ENCODE results near the gene STXBP6. TPM values are rescaled to one million over a fixed set of nuclear protein-coding genes. Genes with fewer than 3 reads are reported as not detected.

The STXBP6 gene
- total RNA-seq, 2 experiments from 2014 or later, result not detected

- no peaks in the 10 kb centered on the region for H3K9me3 Mint-ChIP-seq (ENCODE audit: low read depth)
- H3K27ac Mint-ChIP-seq, result no peak overlapping the region
- DNase-seq (no peak), ATAC-seq (no peak)
- no peaks in the 10 kb centered on the region for H3K36me3 Mint-ChIP-seq (ENCODE audit: low read depth)
- no peak overlapping the region for H3K4me3 Mint-ChIP-seq
- peaks cover 43% of the 10 kb centered on the region for H3K27me3 Mint-ChIP-seq
- POLR2A ChIA-PET, result no interaction called here
- intact Hi-C loops (cut with DNase I, micrococcal nuclease), result no loop called here
- peaks cover 7% of the 10 kb centered on the region for H3K4me1 Mint-ChIP-seq
- CTCF ChIA-PET, result no interaction called here
Observed at GRCh38 chr14:25049093-25049567, 817 bp downstream of the STXBP6 start.

- CTCF ChIA-PET, result no interaction called here
- Mint-ChIP-seq H3K36me3 (ENCODE audit: low read depth) (no peaks in the 10 kb centered on the region), H3K27me3 (peaks cover 44% of the 10 kb centered on the region), H3K9me3 (ENCODE audit: low read depth) (no peaks in the 10 kb centered on the region), H3K27ac (no peak overlapping the region), H3K4me1 (peaks cover 7% of the 10 kb centered on the region), H3K4me3 (no peak overlapping the region)
- no peak for DNase-seq
- no peak for ATAC-seq
- POLR2A ChIA-PET, result no interaction called here
- intact Hi-C loops (cut with DNase I, micrococcal nuclease), result no loop called here
Observed at GRCh38 chr14:25048170-25049016, 1.6 kb downstream of the STXBP6 start.

GRCh38 chr14:25046301-25046943 lies 3.5 kb downstream of the STXBP6 start:
- H3K4me1 Mint-ChIP-seq, result peaks cover 7% of the 10 kb centered on the region
- POLR2A ChIA-PET, result no interaction called here
- ATAC-seq (no peak), DNase-seq (no peak)
- H3K36me3 Mint-ChIP-seq (ENCODE audit: low read depth), result no peaks in the 10 kb centered on the region
- peaks cover 35% of the 10 kb centered on the region for H3K27me3 Mint-ChIP-seq
- intact Hi-C loops (cut with DNase I, micrococcal nuclease), result no loop called here
- no peak overlapping the region for H3K4me3 Mint-ChIP-seq
- H3K27ac Mint-ChIP-seq, result no peak overlapping the region
- no peaks in the 10 kb centered on the region for H3K9me3 Mint-ChIP-seq (ENCODE audit: low read depth)
- CTCF ChIA-PET, result interaction anchor here (0.6 kb wide), 1 partner anchor 470 kb away, joined by 3 read pairs; the partner anchor contains the start of gene CTSG

- peaks cover 25% of the 10 kb centered on the region for H3K27me3 Mint-ChIP-seq
- no peak overlapping the region for H3K27ac Mint-ChIP-seq
- CTCF ChIA-PET, result no interaction called here
- intact Hi-C loops (cut with DNase I, micrococcal nuclease), result no loop called here
- ATAC-seq (no peak), DNase-seq (no peak)
- no peaks in the 10 kb centered on the region for H3K9me3 Mint-ChIP-seq (ENCODE audit: low read depth)
- POLR2A ChIA-PET, result no interaction called here
- H3K4me3 Mint-ChIP-seq, result no peak overlapping the region
- H3K36me3 Mint-ChIP-seq (ENCODE audit: low read depth), result no peaks in the 10 kb centered on the region
- peaks cover 3% of the 10 kb centered on the region for H3K4me1 Mint-ChIP-seq
Observed at GRCh38 chr14:25044106-25044698, 5.7 kb downstream of the STXBP6 start.

GRCh38 chr14:25042362-25043299 lies 7.3 kb downstream of the STXBP6 start:
- ChIA-PET POLR2A (no interaction called here), CTCF (no interaction called here)
- no peaks in the 10 kb centered on the region for H3K4me1 Mint-ChIP-seq
- no peaks in the 10 kb centered on the region for H3K9me3 Mint-ChIP-seq (ENCODE audit: low read depth)
- intact Hi-C loops (cut with DNase I, micrococcal nuclease), result no loop called here
- ATAC-seq, result no peak
- H3K4me3 Mint-ChIP-seq, result no peak overlapping the region
- no peak overlapping the region for H3K27ac Mint-ChIP-seq
- H3K36me3 Mint-ChIP-seq (ENCODE audit: low read depth), result no peaks in the 10 kb centered on the region
- DNase-seq, result no peak
- peaks cover 13% of the 10 kb centered on the region for H3K27me3 Mint-ChIP-seq

- no peak overlapping the region for H3K4me3 Mint-ChIP-seq
- ATAC-seq, result no peak
- H3K9me3 Mint-ChIP-seq (ENCODE audit: low read depth), result no peaks in the 10 kb centered on the region
- CTCF ChIA-PET, result no interaction called here
- peaks cover 12% of the 10 kb centered on the region for H3K27me3 Mint-ChIP-seq
- no peaks in the 10 kb centered on the region for H3K36me3 Mint-ChIP-seq (ENCODE audit: low read depth)
- no peaks in the 10 kb centered on the region for H3K4me1 Mint-ChIP-seq
- POLR2A ChIA-PET, result no interaction called here
- no peak for DNase-seq
- no peak overlapping the region for H3K27ac Mint-ChIP-seq
- intact Hi-C loops (cut with DNase I, micrococcal nuclease), result no loop called here
Observed at GRCh38 chr14:25041898-25042297, 8.0 kb downstream of the STXBP6 start.

GRCh38 chr14:25041484-25041883 lies 8.5 kb downstream of the STXBP6 start:
- Mint-ChIP-seq H3K9me3 (ENCODE audit: low read depth) (no peaks in the 10 kb centered on the region), H3K4me3 (no peak overlapping the region), H3K36me3 (ENCODE audit: low read depth) (no peaks in the 10 kb centered on the region), H3K27me3 (peaks cover 12% of the 10 kb centered on the region), H3K27ac (no peak overlapping the region), H3K4me1 (no peaks in the 10 kb centered on the region)
- no peak for ATAC-seq
- DNase-seq, result no peak
- ChIA-PET CTCF (no interaction called here), POLR2A (no interaction called here)
- intact Hi-C loops (cut with DNase I, micrococcal nuclease), result no loop called here

GRCh38 chr14:25039933-25040332 lies 10.0 kb downstream of the STXBP6 start:
- ATAC-seq (no peak), DNase-seq (no peak)
- no peaks in the 10 kb centered on the region for H3K4me1 Mint-ChIP-seq
- H3K9me3 Mint-ChIP-seq (ENCODE audit: low read depth), result no peaks in the 10 kb centered on the region
- peaks cover 9% of the 10 kb centered on the region for H3K27me3 Mint-ChIP-seq
- H3K27ac Mint-ChIP-seq, result no peak overlapping the region
- ChIA-PET POLR2A (no interaction called here), CTCF (no interaction called here)
- H3K4me3 Mint-ChIP-seq, result no peak overlapping the region
- intact Hi-C loops (cut with DNase I, micrococcal nuclease), result no loop called here
- no peaks in the 10 kb centered on the region for H3K36me3 Mint-ChIP-seq (ENCODE audit: low read depth)

GRCh38 chr14:25038044-25038668 lies 11.8 kb downstream of the STXBP6 start:
- H3K4me1 Mint-ChIP-seq, result no peaks in the 10 kb centered on the region
- no peaks in the 10 kb centered on the region for H3K9me3 Mint-ChIP-seq (ENCODE audit: low read depth)
- intact Hi-C loops (cut with DNase I, micrococcal nuclease), result no loop called here
- ATAC-seq (no peak), DNase-seq (no peak)
- ChIA-PET CTCF (no interaction called here), POLR2A (no interaction called here)
- H3K27ac Mint-ChIP-seq, result no peak overlapping the region
- no peaks in the 10 kb centered on the region for H3K36me3 Mint-ChIP-seq (ENCODE audit: low read depth)
- H3K4me3 Mint-ChIP-seq, result no peak overlapping the region
- H3K27me3 Mint-ChIP-seq, result peaks cover 6% of the 10 kb centered on the region

- no peak overlapping the region for H3K27ac Mint-ChIP-seq
- intact Hi-C loops (cut with DNase I, micrococcal nuclease), result no loop called here
- no peaks in the 10 kb centered on the region for H3K9me3 Mint-ChIP-seq (ENCODE audit: low read depth)
- H3K27me3 Mint-ChIP-seq, result peaks cover 5% of the 10 kb centered on the region
- ChIA-PET POLR2A (interaction anchor here (0.6 kb wide), 1 partner anchor 9 kb away, joined by 3 read pairs; no protein-coding TSS in a partner anchor), CTCF (interaction anchor here (1.1 kb wide), 1 partner anchor 128 kb away, joined by 3 read pairs; no protein-coding TSS in a partner anchor)
- H3K4me3 Mint-ChIP-seq, result no peak overlapping the region
- H3K36me3 Mint-ChIP-seq (ENCODE audit: low read depth), result no peaks in the 10 kb centered on the region
- ATAC-seq, result no peak
- no peaks in the 10 kb centered on the region for H3K4me1 Mint-ChIP-seq
- DNase-seq, result no peak
Observed at GRCh38 chr14:25037032-25037431, 12.9 kb downstream of the STXBP6 start.

Data from activated CD4-positive, alpha-beta T cell treated with anti-CD3 and anti-CD28 coated beads for 36 hours (primary cell).